AG08396 (cell line): ENCODE results near the gene TRAPPC11.
"Not testable (repeated sequence)": the region's sequence is repeated elsewhere in the genome, so short reads cannot be mapped to it uniquely, and the experiment has no call there.

Experiments used
- DNase-seq: peaks from one replicate; pipeline ENCODE4 v3.0.0; 2012; ENCODE audit warnings: low spot score, mixed read lengths

Gene TRAPPC11

DNA sequence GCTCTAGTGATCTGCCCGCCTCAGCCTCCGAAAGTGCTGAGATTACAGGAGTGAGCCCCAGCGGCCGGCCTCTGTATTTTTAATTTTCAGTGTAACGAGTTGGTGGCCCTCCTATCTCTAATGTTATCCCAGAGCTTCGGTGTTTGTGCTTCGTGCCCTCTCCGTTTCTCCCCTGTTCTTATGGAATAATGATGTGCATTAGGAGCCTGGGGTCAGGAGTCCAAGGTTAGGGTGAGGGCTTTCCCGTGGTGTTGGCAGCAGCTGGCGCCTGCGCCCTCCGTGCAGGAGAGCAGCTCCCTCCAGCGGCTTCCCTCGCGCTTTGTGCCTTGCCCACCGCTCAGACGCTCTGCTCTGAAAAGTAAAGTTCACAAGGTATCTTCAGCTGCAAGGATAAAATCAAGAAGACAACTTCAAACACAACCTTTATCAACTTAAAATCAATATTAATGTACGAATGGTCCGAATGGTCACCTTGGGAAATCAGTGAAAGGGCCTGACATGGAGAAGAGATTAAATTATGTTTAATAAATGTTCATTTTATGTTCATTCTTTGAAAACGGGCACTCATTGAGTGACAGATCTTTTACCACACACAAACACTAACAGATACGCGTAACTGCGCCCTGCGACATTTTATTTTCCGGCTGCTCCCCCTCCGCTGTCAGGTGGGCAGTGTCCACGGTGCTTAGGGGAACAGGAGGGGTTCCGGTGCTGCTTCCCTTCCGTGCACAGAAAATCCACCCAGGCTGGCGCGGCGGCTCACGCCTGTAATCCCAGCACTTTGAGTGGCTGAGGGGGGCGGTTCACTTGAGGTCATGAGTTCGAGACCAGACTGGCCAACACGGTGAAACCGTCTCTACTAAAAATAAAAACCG, 62.4 kb downstream of the TRAPPC11 start:
- peak; percentile 82 for DNase-seq

DNA sequence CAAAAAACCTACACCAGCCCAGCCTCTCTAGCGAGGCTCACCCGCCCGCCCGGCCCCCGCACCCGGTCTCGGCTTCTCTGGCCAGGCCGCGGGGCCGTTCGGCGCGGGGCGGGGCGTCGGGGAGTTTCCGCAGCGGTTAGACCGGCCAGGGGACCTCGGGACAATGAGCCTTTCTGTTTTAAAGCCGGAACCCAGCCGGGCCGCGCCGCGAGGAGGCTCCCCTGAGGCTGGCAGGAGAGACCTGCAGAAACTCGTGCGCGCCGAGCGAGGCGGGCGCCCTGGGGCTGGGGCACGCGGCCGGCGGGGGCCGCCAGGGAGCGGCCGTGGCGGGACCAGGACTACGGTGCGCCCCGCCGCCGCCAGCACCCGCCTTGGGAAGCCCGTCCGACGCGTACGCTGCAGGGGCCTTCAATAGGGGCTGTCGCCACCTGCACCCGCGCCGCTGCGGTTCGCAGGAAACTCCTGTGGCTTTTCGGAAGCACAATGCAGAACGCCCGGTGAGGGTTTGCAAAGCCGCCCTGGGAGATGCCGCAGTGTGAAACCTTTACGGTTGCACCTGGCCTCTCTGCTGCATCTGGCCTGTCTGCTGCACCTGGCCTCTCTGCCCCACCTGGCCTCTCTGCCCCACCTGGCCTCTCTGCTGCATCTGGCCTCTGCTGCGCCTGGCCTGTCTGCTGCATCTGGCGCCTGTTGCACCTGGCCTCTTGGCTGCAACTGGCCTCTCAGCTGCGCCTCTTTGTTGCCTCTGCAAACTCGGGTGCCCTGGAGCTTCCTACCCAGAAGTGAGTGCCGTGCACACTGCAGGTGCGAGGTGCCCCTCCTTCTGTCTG, 63.9 kb downstream of the TRAPPC11 start:
- peak; percentile 64 for DNase-seq

DNA sequence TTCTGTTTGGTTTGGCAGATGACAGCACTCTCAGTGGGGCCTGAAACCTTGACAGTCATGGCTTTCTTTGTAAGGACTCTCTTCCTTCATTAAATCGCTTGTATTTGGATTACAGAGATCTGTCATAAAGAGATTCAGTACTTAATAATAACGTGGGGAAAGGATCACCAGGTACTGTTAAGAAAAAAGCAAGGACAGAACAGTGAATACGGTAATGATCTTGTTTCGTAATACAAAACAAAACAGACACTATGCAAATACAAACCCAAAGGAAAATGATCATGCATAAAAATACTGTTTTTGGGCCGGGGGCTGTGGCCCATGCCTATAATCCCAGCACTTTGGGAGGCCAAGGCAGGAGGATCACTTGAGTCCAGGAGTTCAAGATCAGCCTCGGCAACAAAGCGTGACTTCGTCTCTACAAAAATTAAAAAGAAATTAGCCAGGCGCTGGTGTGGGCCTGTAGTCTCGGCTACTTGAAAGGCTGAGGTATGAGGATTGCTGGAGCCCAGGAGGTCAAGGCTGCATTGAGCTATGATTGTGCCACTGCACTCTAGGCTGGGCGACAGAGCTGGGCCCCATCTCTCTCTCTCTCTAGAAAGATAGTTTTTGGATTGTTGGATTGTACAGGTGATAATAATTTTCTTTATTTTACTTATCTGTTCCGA, 64.6 kb downstream of the TRAPPC11 start:
- no peak for DNase-seq

DNA sequence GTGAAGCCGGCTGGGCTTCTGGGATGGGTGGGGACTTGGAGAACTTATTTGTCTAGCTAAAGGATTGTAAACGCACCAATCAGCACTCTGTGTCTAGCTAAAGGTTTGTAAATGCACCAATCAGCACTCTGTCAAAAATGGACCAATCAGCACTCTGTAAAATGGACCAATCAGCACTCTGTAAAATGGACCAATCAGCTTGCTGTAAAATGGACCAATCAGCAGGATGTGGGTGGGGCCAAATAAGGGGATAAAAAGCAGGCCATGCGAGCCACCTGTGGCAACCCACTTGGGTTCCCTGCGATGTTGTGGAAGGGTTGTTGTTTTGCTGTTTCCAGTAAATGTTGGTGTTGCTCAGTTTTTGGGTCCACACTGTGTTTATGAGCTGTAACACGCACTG, 66.5 kb downstream of the TRAPPC11 start:
- not testable (repeated sequence) for DNase-seq

DNA sequence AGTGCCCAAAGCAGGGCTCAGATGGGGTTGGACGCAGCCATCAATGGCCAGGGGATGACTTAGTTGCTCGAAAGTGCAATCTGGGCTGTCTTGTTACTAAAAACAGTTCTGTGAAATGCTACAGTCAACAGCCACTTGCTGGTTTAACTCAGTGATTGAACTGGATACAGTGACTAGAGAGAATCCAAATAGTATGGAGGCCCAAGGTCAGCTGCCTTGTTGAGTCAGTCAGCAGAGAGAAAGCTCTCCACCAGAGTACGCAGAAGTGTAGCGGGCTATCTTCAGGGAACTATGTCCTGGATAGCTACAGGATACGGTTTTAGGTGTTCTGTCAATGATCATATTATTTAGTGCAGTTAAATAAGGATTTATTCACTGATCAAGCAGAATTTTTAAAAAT, 68.4 kb downstream of the TRAPPC11 start:
- DNase-seq: no peak

DNA sequence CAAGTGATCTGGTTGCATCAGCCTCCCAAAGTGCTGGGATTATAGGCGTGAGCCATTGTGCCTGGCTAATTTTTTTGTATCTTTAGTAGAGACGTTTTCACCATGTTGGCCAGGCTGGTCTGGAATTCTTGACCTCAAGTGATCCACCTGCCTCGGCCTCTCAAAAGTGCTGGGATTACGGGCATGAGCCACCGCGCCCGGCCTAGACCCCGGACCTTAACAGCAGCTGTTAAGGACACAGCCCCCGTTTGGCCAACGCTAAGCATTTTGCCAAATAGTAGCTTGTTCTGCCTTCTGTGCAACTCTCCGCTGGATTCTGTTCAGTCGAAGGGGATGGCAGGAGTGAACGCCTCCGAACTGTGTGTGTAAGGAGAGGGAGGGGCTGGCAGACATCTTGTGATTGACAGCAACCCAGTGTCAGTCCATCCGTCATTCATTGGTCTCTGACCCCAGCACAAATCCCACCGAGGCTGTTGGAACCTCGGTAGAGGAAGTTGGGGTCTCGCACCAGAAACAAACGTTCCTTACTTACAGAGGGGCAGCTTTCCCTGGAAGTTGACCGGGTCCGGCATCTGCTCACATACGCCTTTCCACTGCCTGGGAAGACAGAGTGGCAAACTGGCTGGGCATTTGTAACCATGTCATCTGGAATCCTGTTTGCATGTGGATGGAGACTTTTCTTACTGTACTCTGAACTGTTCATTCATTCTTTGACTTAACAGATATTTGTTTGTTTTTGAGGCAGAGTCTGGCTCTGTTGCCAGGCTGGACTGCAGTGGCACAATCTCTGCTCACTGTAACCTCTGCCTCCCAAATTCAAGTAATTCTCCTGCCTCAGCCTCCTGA, 69.4 kb downstream of the TRAPPC11 start:
- no peak for DNase-seq

DNA sequence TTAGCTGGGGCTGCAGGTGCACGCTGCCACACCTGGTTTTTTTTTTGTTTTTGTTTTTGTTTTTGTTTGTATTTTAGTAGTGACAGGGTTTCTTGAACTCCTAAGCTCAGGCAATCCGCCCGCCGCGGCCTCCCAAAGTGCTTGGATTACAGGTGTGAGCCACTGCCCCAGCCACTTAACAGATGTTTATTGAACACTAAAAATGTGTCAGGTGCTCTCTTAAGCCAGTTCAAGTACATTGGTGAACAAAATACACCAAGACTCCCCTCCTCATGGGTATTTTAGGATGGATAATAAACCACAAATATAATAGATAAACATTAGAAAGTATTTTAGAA, 69.9 kb downstream of the TRAPPC11 start:
- DNase-seq: no peak

DNA sequence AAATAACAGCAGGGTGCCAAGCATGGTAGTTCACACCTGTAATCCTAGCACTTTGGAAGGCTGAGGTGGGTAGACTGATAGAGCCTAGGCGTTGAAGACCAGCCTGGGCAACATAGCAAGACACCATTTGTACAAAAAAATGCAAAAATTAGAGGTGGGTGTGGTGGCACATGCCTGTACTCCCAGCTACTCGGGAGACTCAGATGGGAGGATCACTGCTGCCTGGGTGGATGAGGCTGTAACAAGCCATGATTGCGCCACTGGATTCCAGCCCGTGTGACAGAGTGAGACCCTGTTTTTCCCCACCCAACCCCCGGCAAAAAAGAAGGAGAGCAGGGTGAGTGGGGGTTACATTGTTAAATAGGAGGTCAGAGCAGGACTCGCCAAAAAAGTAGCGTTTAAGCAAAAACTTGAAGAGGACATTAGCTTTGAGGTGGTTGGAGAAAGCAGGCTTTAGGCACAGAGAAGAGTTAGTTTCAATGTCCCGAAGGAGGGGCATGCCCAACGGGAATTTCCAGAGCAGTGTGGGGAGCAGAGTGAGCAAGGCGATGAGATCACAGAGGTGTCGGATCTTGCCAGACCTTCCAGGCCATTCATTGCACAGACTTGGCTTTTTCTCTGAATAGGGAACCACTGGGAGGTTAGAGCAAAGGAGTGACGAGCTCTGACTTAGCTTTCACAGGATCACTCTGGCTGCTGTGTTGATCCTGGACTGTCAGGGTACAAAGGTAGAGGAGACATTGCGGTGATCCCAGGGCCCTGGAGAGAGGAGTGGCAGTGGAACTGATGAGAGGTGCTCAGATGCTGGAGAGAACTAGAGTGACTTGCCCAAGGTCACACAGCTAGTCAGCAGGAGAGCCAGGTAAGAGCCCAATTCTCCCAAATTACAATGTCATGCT, 70.6 kb downstream of the TRAPPC11 start:
- DNase-seq: peak; percentile 25

DNA sequence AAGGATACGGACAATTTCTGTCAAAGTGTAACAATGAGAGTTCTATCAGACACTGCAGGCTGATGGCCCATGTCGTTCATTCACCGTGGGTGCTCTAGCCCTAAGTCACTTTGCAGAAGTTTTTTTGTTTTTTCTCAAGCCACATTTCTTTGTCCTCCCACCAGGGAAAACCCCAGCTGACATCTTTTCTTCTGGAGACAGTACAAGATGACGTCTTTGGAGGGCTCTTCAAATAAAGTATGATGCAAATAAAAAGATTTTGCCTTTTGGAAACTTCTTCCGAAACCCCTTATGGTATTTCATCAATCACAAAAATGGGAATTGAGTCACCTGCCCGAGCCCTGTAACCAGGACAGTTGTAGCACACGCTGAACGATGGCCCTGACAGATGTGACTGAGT, 73.2 kb downstream of the TRAPPC11 start:
- no peak for DNase-seq

DNA sequence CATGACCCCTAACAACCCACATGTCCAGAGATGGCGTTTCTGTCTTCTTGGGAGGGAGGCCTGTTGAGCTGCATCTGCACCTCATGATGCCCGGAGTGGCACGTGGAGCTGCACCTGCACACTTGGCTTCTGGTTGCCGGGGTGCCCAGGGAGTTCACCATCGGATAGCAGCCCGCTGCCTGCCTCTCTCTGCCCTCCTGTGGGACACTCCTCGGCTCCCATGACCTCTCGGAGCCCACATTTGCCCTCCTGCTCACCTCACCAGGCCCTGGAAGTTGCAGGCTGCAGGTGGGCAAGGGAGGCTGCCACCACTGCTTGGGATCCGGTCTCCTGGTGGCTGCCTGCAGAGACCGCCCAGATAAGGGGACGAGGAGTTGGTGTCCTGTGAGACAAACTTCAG, 74.1 kb downstream of the TRAPPC11 start:
- DNase-seq: no peak

DNA sequence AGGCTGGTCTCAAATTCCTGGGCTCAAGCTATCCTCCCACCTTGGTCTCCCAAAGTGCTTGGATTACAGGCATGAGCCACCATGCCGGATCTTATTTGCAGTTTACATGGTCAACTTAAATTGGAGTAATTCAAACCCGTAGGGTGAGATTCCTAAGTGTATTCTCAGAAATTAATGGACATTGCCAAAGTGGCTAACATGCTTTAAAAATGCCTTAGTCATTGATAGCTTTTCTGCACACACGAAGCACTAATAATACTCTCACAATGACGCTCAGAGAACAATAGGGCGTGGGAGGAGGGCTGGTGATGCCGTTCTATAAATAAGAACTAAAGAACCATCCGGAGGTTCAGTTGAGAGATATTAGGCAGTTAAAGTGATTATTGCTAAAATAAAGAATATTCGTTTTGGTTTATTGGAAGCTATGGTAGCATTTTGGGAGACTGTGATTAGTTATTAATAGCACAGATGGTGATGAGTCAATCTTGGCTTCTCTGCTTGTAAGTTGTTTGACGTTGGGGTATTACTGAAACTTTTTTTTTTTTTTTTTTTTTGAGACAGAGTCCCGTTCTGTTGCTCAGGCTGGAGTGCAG, 79.1 kb downstream of the TRAPPC11 start:
- DNase-seq: no peak

DNA sequence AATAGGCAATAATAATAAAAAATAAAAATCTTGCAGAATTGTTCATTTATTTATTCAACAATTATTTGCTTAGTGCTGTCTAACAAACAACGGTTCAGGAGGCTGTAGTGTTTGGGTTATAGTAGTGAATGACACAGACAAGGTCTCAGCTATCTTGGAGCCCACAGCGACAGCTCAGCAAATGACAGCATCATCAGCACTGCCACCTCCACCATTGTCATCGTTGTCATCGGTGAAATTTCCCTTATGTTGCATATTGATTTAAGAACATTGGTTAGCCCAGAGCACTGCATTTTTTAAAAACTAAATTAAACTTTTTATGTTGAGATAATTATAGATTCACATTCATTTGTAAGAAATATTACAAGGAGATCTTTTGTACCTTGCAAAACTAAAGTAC, 79.9 kb downstream of the TRAPPC11 start:
- no peak for DNase-seq

DNA sequence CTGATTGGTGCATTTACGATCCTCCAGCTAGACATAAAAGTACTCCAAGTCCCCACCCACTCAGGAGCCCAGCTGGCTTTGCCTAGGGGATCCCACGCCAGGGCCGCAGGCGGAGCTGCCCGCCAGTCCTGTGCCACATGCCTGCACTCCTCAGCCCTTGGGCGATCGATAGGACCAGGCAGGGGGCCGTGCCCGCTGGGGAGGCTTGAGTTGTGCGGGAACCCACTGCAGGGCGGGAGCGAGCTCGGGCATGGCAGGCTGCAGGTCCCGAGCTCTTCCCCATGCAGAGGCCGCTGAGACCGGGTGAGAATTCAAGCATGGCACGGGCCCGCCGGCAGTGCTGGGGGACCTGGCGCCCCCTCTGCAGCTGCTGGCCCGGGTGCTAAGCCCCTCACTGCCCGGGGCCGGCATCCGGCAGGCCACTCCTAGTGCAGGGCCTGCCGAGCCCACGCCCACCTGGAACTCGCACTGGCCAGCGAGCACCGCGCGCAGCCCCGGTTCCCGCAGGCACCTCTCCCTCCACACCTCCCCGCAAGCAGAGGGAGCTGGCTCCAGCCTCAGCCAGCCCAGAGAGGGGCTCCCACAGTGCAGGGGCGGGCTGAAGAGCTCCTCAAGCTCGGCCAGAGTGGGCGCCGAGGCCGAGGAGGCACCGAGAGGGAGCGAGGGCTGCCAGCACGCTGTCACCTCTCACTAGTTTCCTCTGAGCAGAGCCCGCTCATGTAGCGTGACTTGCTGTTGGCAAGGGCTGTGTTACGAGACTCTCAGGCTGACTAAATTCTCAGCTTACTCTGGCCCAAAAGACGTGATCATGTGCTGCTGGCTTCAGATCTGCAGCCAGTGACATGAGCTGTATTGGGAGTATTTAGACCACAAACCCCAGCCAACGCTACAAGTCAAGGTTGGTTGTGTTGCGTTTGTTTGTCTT, 87.5 kb downstream of the TRAPPC11 start:
- peak; percentile 30 for DNase-seq

DNA sequence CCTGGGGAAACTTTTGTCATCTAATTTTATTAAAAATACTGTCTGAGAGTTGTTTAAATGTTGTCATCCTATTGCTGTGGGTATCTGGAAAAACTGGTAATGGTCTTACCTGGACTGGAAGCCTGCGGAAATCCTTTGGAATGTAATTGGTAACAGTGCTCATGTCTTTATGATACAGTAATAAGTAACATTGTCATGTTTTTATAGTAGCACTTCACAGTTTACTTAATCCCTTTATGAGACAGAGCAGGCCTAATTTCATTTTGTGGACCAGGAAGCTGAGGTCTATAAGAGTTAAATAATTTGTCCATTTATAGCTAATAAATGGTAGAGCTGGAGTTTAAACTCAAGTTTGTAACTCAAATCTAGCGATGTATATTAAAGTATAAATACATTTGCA, 88.3 kb downstream of the TRAPPC11 start:
- no peak for DNase-seq

DNA sequence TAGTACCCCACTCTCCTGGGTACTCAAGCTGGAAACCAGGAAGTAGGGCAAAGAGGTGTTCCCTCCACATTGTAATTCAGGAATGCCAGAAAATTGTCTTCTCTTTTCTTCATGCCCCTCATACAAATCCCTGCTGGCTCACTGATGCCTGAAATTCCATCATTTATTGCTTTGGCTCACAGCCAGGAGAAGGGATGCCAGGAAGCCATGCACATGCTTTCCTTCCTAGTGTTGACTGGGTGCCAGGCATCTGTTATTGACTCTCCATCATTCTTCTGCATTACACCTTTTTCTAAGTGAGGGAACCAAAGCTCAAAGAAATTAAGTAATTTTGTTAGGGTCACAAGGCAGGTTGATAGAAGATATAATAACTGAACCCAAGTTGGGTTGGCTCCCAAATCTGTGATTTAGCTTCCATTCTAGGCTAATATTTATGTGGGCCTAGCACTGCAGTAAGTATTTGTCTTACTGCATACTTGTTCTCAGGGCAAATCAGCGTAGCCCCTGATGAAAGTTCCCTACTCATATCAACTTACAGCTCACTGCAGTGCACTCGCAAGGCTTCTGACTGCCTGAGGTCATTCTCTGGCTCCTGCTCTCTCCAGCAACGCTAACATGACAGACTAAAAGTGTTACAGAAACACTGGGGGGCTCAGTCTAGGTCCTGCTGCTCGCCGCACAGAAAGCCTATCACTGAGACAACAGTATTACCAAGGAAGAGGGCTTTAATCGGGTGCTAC, 89.0 kb downstream of the TRAPPC11 start:
- DNase-seq: no peak

DNA sequence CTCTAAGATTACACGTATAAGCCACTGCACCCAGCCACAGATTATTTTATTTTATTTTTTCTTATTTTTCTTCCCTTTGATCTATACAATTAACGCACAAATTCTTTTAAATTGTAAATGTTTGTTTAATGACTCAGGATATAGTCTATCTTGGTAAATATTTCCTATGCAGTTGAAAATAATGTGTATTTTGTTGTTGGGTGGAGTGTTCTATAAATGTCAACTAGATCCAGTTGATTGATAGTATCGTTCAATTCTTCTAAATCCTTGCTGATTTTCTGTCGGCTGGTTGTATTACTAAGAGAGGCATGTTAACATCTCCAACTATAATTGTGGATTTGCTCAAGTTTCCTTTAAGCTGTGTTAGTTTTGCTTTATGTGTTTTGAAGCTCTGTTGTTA, 92.0 kb downstream of the TRAPPC11 start:
- no peak for DNase-seq

DNA sequence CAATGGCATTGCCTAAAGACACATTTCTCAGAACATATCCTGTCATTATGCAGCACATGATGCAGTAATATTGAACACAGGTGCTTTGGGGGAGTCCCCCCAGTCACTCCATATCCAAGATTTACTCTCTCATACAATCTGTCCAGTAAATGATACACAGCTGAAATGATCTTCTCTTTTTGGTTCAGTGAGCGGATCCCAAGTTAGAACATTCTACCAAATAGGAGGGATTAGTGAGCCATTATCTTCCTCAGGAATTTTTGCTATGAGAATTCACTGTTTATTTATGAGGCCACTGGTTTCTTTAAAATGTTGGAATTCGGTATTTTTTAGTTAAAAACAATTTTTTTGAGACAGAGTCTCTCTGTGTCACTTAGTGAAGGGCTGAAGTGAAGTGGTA, 96.5 kb downstream of the TRAPPC11 start:
- no peak for DNase-seq

DNA sequence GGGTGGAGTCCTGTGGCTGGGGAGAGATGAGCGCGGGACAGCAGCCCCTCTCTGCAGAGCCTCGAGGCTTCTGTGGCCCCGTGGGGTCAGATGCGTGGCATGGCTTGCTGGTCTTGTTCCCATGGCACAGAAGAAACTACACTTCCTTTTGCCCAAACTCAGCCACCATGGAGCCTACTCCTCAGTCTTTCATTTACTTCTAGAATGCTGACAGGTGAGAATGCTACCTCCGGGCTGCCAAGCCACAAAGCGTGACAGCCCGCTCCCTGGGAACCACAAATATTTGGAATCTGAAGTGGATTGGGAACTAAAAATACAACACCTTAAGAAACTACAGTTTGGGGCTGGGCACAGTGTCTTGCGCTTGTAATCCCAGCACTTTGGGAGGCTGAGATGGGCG, 98.0 kb downstream of the TRAPPC11 start:
- no peak for DNase-seq
